HK-2 (cell line): ENCODE data around the gene LGALSL.

Source experiments
- DNase-seq: peaks from one replicate; pipeline ENCODE4 v3.0.0-alpha.2; 2018; ENCODE audit not compliant: unreplicated experiment

The LGALSL gene

DNA sequence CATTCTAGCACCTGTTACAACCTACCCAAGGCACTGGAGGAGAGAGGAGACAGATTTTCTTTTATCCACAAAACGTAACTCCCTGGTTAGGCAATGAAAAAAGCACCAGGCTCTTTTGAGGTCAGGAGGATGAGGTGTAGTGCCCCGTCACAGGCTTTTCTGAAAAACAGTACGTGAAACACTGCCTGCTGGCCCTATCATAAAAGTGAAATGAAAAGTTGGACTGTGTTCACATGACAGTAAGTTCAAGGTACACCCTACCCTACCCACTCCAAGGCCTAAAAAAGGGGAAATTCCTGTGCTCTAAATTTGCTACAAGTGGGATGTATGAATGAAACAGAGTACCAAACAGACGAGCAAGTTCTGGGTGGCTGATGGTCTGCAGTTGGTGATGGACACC is 17.6 kb downstream of the LGALSL start:
- DNase-seq = no peak

DNA sequence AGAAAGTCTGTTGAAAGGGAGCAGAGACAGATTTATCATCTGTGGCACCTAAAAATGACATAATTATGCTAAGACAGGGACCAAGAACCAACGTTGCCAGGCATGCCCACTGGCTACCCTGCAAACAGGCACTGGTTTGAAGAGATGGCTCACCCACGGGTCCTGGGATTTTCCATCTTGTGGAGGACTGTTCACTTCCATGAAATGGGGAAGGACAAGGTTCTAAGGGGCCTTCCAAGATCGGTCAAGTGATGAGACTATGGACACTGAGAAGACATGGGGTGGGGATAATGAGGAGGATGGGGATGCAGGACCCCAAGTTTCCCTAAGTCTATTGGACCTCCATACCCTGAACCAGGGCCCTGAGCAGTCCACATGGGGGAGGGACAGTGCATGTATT is 18.9 kb downstream of the LGALSL start:
- no peak for DNase-seq

DNA sequence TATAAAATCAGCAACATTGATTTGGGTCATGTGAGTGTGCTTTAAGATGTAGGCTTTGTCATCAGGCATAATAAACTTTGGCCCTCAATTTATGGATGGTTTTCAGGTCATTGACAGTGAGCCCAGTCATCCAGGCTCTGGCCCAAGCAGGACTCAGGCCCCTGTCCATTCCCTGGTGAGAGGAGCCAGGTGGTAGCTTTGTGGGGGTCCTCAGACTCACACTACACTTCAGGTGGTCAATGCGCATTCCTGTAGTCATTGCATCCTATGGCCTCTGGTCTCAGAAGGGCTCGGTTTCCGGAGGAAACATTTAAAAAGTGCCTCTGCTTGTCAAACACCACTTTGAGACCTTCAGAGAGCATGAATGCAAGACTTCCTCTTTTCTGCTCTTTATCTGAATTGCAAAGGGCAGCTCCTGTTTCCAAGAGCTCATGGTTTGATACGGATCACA is 20.2 kb downstream of the LGALSL start:
- DNase-seq = no peak

DNA sequence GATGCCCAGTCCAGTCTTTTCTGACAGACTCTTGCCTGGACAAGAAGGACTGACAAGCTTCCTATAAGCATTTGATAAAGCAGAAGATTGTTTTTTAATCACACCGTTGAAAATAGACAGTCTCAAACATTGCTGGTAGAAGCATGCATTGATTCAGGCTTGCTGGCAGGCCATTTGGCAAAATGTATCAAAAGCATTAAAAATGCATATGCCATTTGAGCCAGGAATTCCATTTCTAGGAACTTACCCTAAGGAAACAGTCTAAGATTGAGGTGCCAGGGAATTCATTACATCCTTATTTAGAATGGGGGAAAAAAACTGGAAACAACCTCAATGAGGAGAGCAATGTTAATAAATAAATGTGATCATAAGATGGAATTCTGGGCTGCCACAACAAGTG is 20.7 kb downstream of the LGALSL start:
- DNase-seq = no peak

DNA sequence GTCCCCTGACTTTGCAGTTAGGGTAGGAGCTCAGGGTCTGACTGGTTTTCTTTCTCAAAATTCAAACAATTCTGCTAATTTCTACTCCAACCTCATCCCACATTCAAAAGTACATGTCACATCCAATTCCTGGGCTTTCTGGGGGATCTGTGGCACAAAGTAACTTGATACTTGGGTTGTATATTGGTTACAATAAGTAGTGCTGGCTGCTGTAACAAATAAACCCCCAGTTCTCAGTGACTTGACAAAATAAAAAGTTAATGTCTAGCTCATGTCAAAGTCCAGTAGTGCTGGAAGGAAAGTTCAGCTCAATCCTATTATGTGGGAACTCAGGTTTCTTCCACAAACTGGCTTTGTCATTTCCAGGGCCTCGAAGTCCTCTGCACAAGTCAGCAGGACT is 23.1 kb downstream of the LGALSL start:
- no peak for DNase-seq

DNA sequence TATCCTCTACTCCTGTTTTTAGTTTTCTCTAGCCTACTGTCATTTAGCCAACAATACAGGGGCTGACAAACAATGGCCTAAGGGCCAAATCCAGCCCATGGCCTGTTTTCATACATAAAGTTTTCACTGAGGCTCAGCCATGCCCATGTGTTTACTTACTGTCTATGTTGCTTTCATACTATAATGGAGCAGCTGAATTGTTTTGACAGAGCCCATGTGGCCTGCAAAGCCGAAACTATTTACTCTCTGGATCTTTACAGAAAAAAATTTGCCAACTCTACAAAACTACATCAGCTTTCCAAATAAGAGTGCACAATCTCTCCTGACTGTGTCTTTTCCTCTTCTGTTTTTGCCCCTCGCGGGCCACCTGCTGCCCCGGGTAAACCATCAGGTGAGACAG is 24.0 kb downstream of the LGALSL start:
- DNase-seq = no peak

DNA sequence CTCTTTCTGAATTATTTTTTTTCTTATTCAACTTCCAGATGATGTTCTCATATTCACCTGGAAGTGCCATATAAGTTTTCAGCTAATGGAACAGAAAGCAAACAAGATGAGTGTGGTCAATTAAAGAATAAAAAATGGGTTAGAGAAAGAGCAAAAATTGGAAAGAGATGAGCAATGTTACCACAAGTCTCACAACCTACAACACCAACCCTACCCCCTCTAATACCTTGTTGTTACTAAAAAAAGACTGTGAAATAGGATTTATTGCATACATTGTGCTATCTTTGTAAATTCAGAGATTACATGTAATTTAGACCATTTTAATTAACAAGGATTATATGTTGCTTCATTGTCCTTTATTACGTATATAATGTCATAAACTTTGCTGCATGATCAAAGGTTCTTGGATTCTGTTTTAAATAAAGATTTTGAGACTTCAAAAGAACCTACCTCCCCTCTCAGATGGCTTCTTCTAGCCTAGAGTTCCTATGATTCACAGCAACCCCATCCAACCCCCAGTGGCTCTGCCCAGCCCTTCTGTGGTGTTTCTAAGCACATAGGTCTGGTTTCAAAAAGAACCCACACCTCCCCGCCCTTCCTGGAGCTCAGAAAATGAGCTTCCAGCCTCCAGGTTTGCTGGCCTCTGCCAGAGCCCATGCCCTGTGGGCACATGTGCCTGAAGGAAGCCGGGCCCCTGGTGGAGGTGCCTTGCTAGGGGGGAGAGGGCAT is 24.7 kb downstream of the LGALSL start:
- no peak for DNase-seq

DNA sequence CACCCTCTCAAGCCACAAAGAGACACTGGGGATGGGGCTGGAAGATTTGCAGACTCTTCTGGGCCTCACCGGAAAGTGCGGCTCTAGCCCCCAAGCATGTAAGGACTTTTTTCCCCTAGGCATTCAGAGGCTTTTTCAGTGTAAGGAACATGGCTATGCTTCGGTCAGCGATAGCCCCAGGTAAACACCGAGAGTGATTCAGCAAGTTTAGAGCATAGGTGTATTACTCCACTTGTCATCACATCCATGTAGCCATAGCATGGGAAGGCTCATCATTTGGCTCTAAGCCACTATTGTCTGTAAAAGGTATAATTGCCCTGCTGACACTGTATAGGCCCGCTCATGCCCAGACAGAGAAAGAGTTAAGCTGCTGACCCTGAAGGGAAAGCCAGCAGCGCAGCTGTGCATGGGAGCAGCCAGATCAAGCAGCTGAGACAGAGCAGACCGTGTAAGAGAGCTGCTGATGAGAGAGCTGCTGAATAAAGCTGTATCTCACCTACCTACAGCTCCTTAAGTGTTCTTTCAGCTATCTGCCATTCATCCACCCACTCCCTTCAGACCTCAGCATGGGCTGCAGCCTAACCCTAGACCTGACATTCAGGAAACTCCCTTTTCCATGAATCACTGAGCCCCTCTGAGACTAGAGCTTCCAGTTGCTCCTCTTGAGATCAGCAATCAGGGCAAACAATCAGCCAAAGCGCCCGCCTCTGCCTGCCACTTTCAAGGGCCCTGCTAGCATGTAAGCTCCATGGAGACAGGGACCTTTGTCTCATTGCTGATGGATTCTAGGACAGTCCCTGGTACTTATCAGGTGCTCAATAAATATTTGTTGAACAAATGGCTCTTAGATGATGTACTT is 25.5 kb downstream of the LGALSL start:
- DNase-seq = no peak

DNA sequence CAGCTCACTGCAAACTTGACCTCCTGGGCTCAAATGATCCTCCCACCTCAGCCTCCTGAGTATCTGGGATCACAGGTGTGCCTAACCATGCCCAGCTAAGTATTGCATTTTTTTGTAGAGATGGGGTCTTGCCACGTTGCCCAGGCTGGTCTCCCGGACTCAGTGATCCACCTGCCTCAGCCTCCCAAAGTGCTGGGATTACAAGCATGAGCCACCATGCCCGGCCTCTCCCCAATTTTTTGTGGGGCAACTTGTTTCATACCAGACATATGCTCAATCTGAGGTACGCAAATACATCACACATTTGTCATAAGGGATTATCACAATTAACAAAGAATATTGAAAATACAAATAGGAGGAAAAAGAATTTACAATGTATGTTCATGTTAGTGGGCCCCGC is 27.7 kb downstream of the LGALSL start:
- DNase-seq = no peak

DNA sequence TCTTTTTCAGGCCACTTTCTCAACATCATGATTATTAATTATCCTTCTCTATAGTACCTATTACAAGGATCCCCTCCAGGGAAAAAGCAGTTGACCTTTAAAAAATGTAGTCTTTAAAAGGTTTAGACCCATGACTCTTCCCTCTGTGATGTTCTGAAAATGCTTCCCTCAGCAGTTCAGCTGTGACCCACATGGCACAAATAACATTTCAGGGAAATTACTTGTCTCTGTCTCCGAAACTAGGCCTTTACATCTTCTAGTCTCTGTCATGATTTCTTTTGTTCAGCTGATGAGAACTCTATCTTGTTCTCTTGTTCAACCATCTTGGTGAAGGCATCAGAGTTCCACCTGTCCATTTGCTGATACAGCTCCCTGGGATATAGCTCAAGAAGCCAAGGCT is 28.3 kb downstream of the LGALSL start:
- DNase-seq = no peak

DNA sequence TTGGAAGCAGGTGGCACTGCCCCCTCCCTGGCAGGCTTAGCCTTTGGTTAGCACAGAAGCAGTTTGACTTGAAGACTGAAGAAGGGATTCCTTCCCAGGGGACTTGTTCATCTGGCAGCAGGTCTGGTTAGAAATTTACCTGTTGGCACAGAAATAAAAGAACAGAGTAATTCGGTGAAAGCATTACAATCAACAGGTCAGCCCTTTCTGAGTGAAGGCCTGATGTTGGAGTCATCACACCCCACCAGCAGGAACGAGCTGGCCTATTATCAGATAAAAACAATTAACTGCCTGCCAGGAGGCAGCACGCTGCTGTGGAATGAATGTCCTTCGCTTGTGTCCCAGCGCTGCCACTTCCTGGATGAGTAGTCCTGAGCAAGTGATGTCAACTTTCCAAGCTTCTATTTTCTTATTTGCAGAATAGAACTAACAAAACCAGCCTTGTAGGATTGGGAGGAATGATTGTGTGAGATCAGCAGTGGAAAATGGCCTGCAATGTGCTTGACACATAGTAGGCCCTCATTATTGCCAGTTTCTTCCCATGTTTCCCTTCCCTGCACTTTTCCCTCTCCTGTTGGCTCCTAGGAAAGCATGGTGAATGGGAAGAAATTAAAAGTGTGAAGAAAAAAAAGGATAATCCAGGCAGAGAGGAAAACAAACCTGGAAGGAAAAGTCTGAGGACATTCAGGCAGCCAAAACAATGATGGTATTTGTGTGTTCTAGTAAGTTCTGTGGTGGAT is 29.0 kb downstream of the LGALSL start:
- peak; percentile 12 for DNase-seq

DNA sequence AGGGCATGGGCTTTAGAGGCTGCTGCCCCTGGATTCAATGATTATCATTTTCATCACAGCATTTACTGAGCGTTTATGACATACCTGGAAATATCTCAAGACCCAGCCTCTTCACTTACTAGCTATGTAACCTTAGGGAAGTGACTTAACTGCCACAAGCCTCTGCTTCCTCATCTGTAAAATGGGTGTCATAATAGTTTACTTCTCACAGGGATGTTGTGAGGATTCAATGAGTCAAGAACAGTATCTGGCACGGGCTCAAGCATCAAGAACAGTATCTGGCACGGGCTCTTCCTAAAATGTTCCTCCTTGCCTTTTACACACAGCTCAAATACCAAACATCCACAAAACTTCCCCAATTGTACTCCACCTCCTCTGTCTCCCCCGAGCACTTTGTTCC is 31.4 kb downstream of the LGALSL start:
- no peak for DNase-seq

DNA sequence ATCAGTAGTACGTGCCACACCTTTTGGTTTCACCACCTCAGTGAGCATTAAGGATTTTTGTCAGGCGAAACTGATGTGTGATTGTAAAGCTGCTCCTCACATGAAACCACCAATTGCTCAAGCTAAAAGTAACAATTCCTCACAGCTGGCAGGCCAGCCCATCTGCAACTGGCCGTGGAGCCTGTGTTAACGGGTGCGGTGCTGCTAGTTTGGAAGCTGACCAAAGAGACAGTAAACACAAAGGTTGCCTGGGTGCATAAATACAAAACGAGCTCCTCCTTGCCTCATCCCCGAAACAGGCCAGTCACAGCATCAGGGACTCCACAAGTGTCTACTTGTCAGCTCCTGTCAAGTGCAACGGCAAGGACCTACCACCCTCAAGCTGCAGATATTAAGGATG is 32.0 kb downstream of the LGALSL start:
- DNase-seq = no peak

DNA sequence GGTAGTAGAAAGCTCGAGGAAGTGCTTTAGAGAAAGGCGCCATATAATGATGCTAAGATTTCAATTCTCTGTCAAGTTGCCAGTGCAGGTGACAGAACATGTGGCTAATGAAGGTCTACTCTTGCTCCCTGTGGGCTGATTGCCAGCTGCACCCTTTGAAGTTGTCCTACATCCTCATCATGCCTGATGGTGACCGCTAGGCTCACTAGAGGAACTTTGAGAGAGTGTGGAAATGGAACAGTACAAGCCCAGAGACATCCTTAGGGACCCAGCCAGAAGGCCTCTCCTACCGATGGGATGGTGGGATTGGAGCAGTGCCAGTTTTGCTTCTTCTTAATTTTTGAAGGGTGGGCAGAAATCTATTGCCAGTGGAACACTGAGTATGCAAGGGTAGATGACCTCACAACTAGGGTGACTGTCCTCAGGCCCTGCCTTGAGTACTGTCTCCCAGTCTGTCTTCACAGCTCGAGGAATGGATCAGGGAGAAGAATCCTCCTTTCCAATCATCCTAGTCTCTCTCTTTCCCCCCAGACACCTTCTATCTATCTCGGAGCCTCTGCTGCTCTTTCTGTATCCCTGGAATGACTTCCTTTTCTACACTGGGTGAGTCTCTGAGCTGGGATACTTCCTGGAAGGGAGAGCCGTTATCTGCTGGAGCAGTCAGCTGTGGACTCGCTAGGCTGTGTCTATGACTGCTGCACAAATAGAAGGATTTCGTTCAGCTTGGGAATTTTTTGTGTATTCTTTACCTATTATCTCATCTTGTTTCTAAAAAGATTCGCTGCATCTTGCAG is 33.5 kb downstream of the LGALSL start:
- DNase-seq = no peak

DNA sequence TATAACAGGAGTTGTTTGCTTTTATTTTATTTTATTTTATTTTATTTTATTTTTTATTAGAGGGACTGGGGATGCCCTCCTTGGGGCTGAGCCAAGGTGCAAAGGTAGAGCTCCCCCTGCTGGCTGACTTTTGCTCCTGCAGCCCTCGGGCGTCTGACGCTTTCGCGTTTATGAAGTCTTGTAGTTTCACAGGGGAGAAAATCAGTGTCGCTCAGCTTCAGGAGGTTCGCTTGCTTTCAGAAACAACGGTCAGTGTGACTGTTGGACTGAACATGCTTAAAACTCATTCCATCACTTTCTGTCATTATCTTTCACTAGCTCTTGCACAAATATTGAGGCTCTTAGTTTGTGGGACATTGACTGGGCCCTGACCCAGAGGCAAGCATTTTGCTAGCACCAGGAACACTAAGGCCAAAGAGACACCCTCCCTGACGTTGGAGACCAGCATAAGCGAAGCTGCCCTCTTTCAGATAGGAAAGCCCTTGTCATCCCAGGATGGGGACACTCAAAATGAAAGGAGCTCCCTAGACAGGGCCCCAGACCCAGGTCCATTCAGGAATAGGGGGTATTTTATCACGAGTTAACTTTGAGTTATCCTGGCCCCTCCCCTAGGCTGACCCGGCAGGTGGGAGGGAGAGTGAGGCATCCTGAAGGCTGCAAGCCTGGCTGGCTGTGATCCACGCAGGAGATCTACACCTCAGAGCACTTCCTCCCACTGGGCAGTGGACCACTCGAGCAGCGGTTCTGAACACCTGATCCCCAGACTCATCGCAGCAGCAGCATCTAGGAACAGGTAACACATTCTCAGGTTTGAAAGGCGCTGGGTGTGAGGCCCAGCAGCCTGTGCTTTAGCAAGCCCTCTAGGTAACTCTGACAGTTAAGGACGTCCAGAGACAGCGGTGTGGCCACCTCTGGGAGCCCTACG is 34.4 kb downstream of the LGALSL start:
- DNase-seq = peak; percentile 70

DNA sequence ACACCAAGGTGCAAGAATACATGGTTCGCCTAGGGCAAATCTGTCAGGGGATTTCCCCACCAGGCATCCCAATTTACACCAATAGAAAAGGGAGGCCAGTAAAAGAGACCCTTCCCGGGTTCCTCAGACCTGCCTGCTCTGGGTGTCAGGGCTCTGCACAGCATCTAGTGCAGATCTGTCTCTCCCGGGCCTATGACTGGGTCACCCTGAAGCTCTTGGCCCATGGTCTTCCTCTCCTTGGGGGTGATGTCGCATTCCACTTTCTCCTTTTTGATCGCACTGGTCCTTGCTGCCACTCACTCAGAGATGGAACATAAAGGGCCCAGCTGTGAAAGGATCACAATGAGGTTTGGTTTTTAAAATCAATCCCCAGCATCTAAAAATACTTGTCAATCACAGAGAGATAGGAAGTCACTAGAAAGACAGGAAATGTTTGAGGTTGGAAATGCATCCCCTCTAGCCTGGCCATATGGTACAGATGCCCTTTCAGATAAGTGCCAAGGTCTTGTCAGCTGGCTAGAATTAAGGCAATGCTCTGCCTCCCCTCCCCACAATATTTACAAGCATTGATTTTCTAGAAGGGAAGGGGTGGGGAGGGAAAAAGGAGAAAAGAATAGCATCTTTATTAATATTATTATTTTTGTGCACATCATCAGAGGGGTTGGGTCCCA is 35.3 kb downstream of the LGALSL start:
- no peak for DNase-seq

DNA sequence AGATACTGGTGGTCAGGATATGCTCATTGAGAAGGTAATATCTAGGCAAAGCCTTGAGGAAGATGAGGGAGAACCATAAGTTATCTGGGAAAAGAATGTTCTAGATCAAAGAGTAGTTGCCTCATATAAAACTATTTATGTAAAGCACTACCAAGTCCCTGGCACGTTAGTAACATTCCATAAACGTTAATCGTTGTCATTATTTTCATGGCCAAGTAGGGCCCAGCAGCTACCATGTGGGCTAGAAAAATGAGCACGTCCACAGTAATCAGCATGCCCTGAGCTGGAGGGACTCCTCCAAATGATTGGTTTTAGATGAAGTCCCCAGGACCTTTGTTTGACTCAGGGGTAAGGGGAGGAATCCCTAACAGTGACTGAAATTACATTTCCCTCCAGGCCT is 37.5 kb downstream of the LGALSL start:
- DNase-seq = no peak

DNA sequence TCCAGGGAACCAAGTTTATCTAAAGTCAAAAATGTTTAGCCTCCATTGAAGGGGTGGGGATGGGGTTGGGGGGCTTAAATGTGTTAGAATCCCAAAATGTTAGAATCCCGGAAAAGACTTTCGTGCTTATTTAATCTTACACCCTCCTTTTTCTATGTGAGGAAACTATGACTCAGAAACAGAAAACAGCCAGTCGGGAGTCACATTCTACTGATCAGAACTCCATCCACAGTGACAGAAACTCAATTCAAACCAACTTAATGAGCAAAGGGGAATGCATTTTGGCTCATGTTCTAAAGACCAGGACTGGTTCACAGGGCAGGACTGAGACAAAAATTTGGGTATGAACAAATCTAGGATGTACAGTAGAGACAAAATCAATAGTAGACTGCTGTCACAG is 38.3 kb downstream of the LGALSL start:
- DNase-seq = no peak

DNA sequence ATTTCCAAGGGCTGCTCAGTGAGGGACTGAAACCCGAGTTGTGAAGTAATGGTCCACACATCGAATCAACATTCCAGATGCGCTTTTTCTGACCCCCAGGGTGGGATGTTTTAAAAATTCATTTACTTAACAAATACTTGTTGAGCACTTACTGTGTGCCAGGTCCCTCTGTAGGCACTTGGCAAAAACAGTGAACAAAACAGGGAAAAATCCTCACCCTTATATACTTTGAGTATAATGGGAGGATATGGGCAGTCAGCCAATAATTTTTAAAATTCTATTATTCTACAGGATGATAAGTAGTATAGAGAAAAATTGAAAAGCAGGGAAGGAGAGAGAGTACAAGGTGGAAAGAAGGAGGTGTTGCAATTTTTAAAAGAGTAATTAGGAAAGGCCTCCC is 38.9 kb downstream of the LGALSL start:
- no peak for DNase-seq

DNA sequence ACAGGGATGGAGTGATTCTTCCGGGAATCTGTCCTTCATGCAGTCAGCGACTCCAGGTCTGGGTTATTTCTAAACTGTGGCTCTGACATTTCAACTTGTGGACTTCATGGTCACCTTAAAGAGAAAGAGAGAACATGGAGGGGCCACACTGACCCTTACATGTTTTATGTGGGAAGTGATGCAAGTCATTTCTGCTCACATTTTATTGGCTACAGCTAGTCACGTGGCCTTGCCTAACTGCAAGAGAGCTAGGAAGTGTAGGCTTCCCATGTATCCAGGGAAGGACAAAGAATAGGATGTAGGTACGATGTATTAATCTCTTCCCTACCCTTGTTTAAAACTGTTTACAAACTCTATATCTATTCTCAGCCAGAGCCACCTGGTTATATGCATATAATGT is 39.8 kb downstream of the LGALSL start:
- no peak for DNase-seq
